UCSD-AML1 (cell line): Measurements from ENCODE around the gene CPZ.
"Not testable (repeated sequence)": the region's sequence is repeated elsewhere in the genome, so short reads cannot be mapped to it uniquely, and the experiment has no call there.

Source experiments
- DNase-seq: peaks from one replicate; lab custom pipeline; 2025; ENCODE audit not compliant: unreplicated experiment; lab: John Stamatoyannopoulos, UW

Gene CPZ

DNA sequence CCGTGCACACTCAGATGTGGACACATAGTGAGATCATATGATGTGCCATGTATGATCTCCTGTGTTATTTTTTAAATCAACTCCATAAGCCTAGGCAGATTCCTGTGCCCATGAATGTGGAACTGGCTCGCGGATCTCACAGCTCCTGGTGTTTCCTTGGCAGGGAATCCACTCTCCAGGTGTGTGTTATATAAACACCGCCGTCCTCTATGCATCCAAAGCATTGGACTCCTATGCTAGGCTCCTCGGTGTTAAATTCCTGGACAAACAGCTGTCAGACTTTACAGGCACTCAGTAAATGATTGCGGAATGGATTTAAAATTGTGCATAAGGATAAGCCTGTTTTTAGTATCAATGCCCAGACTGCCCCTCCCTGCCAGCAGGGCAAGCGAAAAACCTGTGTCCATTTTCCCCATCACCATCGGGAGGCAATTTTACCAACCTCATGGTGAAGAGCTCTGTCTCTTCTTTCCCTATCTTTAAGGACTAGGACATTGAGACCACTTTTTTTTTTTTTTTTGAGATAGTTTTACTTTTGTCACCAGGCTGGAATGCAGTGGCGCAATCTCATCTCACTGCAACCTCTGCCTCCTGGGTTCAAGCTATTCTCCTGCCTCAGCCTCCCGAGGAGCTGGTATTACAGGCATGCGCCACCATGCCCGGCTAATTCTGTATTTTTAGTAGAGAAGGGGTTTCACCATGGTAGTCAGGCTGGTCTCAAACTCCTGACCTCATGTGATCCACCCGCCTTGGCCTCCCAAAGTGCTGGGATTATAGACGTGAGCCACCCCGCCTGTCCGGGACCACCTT, 36.0 kb upstream of the CPZ start:
- no peak for DNase-seq

- no peak for DNase-seq
Observed at GRCh38 chr4:8557151-8558076, 35.2 kb upstream of the CPZ start.

- DNase-seq, result no peak
Observed at GRCh38 chr4:8558080-8558960, 34.2 kb upstream of the CPZ start.

GRCh38 chr4:8559011-8559410, 33.6 kb upstream of the CPZ start:
- DNase-seq, result no peak

DNA sequence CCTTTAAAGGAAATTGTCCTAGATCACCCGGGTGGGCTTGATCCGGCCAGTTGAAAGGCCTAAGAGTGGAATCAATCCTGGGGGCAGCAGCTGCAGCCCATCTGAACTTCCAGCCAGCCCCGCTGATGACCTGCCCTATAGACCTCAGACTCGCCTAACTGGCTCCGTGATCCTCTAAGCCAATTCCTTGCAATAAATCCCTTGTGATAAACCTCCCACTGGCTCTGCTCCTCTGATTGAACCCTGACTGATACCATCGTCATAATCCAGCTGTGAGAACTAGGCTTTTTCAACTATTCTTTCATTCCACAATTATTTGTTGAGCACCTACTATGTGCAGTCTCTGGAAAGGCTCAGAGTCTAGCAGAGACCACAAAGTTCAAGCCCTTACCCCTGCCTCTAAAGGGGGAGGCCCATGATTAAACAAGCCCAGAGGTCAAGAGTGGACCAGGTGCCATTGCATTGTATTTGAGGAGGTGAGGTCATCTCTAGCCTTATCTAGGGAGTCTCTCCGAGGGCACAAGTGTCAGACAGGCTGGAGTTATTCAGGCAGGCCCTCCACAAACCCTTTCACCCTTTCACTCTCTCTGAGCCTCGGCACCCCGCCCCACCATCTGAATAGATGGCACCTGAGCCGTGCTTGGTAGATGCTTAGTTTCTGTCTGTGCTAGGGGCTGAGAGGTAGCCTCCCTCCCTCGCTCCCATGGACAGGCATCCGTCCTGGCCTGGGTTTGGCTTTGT, 32.9 kb upstream of the CPZ start:
- DNase-seq, result no peak

GRCh38 chr4:8560265-8561047, 32.1 kb upstream of the CPZ start:
- no peak for DNase-seq

DNA sequence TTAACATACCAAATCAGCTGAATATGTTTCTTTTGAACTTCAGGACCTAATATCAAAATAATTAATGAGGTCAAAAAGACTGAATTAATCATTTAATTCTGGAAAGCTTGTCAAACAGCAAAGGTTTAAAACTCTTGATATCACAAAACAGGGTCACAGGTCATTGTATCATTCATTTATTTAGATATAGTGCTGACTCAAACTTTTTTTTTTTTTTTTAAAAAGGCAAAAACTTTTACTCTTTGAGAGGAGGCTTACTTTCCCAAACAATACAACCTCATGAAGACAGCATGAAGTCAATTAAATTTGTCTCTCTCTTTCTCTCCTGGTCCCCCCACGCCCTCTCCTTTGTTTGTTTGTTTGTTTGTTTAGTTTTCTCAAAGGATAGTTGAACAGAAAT, 28.0 kb upstream of the CPZ start:
- no peak for DNase-seq

DNA sequence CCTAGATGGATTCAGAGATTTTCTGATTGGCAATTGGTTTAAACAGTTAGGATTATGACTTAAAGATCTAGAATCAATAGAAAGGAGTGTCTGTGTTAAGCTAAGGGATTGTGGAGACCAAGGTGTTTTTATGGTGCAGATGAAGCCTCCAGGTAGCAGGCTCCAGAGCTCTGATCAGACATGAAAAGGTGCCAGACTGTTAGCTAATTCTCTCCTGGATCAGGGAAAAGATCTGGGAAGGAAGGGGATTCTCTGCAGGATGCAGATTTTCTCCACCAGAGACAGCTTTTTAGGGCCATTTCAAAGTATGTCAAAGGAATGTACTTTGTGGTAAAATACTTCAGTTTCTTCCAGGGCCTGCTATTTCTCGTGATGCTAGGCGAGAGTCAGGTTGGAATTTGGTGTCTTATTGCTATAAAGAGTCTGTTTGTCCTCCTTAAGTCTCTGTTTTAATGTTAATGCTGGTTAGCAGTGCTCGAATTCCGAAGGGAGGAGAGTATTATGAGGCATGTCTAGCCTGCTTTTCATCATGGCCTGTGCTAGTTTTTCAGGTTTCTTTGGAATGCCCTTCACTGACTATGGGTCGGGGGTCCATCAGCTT, 24.4 kb upstream of the CPZ start:
- DNase-seq, result no peak

- DNase-seq, result no peak
Observed at GRCh38 chr4:8570201-8570600, 22.4 kb upstream of the CPZ start.

GRCh38 chr4:8571702-8572685, 20.6 kb upstream of the CPZ start:
- no peak for DNase-seq

- DNase-seq, result no peak
Observed at GRCh38 chr4:8573266-8573665, 19.3 kb upstream of the CPZ start.

DNA sequence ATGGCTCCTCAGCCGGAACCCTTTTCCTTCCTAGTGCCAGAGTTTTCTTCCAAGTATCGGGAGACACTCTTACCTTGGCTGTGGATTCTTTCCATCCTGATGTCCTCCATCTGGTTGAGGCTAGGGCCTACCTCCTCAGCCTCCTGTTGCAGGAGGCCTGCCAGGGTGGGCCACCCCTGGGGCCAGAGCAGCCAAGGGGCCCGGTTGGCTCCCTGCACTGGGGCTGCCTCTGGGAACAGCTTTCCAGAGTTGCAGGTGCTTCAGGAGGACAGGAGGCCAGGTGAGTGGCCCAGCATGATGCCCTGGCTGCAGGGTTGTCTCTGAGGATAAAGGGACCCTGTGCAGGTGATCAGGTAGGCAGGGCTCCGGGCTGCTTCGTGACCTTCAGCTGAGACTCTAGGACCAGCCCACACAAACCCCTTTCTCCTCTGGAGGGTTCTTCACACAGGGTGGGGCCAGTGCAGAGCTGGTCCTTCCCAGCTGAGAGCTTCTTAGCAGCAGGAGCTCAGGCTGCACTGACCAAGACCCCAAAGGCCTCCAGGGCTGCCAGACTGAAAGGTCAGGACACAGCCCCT, 17.7 kb upstream of the CPZ start:
- DNase-seq, result no peak

DNA sequence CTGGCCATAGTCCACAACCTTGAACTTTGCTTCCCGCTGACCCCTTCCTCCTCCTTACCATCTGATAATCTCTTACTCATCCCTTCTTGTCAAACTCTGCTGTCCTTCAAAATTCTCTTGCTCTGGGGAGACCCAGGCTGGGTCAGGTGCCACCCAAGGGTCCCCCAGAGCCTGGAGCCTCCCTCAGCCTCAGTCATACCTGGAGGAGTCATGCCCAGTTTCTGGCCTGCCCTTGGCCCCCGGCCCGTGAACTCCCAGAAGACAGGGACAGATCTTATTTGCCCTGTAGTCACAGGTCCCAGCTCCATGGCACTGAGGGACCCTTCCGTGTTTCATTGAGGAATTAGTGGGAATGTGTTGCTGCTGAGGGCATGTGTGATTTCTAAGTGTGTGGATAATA, 17.1 kb upstream of the CPZ start:
- no peak for DNase-seq

- not testable (repeated sequence) for DNase-seq
Observed at GRCh38 chr4:8576591-8576990, 16.0 kb upstream of the CPZ start.

- DNase-seq, result no peak
Observed at GRCh38 chr4:8577046-8577445, 15.5 kb upstream of the CPZ start.

DNA sequence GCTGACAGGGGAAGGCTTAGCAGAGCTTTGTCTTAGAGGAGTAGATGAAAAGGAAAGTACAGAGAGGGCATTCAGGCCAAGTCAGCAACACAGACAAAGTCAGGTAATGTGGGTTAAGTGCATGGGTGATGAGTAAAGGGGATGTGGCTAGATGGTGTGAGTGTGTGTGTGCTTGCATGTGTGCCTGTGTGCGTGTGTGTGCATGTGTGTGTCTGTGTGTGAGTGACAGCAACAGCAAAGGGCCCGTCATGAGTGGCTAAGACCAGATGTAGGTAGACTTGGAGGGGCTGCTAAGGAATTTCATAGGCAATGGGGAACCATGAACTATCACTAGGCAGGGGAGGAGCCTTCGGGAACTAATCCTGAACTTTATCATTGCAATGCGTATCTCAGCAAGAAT, 14.6 kb upstream of the CPZ start:
- DNase-seq, result no peak

DNA sequence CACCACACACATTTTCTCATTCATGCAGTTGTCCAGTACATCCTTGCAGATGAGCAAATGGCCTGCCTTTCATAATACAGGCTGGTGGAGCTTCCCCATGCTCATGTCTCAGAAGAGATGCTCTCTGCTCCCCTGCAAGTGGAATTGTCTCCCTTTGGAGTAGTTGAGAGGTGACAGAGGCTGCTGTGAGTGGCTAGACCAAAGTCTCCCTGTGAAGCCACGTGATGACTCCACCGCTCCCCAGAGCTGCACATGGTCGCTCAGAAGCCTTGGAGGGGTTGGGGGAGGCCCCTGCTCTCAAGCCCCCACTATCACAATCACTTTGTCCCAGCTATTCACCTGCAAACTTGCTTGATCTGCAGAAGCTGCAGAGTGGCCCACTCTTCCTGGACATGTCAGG, 13.8 kb upstream of the CPZ start:
- no peak for DNase-seq
